CD4-positive, alpha-beta T cell treated with Interleukin-12 subunit alpha and Interleukin-12 subunit beta, for 1 hour (primary cell): Measurements from ENCODE around the gene MPRIP.

Experiments
- DNase-seq: peaks from one replicate; pipeline ENCODE4 v3.0.0-alpha.2; 2020

The MPRIP gene

DNA sequence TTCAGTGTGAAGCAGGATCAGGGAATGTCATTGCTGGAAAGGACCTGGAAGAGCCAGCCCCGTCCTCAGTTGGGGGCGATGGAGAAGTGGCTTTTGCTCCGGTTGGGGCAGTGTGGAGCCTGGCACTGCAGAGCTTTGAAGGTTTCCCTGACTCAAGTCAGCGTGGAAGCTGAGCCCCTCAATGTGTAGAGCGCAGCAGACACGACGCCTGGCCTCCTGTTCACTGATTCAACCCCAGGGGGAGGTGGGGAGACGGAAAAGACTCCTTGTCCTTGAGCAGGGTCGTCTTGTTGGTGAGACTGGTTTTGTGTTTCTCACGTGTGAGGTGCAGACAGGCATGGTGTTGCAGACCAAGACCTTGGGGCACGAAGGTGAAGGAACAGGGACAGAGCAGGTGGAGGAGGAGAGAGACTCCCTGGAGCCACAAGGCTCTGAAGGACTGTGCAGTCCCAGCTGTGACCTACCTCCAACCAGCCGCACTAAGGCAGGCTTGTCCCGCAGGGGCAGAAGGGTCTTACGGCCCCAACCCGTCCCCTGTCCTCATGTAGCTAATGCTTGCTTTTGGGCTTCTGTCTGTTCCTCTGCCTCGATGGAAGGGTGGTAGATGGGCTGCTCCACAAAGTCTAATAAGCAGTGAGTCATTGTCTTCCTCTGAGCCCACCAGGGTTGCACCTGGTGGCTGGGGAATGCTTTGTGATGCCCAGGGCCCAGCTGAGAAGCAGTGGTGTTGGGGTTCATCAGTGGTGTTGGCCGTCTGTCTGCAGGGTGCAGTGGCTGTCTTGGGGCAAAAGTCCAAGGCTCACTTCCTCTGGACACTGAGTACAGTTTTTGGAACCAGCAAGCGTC, 47.8 kb downstream of the MPRIP start:
- DNase-seq, result no peak

- no peak for DNase-seq
These were observed 48.4 kb downstream of the MPRIP start for GRCh38 chr17:17090642-17091103.

DNA sequence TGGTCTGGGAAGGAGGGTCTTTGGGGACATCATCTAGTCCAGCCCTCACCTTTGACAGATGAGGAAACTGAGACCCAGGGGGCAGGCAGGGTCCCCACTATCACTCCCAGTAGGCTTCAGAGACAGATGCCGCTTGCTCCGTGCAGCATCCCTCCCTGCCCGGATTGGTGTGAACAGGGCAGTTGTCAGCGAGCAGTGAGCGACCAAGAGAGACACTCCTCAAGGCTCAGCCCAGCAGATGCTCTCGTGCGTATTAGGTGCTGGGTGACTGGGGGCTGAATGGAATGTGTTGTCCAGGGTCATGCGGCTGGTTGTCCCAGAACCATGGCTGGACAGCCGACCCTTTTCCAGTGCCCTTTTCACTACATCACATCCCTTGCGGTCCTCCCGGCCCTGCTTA, 49.0 kb downstream of the MPRIP start:
- DNase-seq, result no peak

DNA sequence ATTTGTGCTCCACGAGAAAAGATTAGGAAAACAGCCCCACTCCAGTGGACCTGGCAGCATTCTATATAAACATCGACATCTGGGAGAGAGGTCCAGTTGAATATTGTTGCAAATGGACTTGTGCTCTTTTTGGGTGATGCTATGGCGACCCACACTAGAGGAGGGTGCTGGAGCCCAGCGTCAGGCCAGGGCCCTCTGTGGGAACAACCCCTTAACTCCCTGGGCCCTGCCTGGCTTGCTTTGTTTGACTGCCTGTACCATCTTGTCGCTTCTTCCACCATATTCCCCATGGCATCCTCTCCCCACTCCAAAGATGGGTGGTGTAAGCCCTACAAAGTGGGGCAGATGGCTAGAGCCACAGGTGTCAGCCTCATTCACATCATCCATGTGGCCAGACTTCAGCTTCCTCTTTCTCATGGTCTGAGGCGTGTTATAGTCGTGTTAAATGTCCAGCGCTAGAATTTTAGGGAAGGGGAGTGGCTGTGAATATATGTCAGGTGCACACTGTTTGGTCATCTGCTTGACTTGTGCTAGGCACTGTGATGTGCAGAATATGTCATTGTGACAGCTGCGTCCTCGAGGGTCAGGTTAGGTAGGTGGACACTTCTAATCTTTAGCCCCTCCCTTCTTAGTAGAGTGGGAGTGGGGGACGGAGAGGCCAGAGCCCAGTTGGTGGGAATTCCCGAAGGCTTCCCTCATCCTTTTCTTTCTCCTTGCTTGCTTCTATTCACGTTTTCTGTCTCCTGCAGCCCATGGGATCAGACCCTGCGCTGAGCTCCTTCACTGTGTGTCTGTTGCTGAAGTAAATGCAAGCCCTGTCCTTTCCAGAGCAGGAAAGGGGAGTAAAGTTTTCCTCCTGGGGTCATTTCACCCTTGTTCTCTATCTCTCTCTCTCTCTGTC, 49.8 kb downstream of the MPRIP start:
- DNase-seq, result no peak

DNA sequence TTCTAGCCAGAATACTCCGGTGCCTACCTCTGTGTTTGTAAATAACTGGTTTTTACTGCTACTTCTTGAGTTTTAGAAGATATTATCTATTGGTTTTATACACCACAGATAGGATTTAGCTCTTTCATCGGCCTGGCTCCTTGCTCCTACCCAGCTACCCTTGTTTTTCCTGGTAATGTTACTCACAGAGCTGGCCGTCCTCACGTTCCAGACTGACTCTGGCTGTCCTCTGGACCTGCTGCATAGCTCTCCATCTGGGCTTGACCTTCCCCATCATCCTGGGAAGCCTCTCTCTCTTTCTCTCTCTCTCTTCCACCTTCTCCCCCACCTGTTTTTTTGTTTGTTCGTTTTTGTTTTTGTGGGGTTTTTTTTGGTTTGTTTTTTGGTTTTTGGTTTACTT, 51.5 kb downstream of the MPRIP start:
- DNase-seq, result no peak

- no peak for DNase-seq
These were observed 54.4 kb downstream of the MPRIP start for GRCh38 chr17:17096438-17097178.

DNA sequence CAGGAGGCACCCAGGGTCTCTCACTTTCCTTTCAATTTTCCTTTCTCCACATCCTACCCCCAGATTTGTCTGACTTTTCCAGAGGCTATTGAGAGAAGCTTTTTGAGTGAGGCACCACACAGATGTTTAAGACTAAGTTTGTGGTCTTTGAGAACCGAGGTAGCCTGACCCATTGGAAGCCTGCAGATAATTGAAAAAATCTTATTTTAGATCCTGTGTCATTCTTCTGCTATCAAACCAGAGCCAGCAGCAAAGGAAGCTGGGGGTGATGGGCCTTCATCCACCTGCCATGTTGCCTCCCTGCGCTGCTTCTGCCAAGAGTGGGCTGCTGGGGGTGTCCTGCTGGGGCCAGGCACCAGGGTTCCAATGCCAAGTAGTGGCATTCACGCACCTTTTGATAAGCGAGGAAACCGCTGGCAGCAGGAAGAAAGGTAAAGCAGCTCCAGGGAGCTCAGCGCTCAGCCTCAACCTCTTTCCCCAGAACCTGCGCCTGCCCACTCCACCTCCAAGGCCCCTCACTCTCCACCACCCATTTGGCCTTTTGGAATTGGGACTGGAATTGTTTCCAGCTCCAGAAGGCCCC, 55.6 kb downstream of the MPRIP start:
- DNase-seq, result no peak

DNA sequence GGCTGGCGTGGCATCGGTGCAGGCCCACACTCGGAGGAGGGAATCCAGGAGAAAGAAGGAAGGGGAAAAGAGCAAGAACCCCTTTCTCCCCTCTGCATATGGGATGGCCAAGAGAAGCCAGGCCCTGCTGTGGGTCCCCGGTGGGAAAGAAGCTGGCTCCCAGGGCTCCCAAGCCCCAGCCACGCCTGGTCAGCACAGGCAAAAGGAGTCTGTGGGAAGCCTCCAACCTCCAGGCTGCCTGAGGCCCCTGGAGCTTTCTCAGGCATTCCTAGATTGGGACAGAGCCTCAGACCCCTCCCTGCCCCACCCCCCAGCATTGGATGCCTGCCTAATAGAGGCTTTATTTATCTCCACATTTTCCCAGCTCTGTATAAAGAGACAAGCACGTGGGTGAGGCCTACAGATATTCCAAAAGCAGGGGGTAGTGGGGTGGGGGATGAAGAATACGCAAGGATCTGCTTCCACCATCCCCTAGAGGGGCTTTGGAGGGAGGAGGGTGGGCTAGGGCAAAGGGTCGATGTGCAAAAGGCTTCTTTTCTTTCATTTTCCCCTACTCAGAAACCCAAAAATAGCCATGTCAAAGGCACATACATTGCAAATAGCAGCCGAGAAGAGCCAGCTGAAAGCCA, 56.4 kb downstream of the MPRIP start:
- DNase-seq, result no peak

- no peak for DNase-seq
These were observed 59.9 kb downstream of the MPRIP start for GRCh38 chr17:17102176-17102575.

- DNase-seq, result no peak
These were observed 60.9 kb downstream of the MPRIP start for GRCh38 chr17:17103160-17103559.

DNA sequence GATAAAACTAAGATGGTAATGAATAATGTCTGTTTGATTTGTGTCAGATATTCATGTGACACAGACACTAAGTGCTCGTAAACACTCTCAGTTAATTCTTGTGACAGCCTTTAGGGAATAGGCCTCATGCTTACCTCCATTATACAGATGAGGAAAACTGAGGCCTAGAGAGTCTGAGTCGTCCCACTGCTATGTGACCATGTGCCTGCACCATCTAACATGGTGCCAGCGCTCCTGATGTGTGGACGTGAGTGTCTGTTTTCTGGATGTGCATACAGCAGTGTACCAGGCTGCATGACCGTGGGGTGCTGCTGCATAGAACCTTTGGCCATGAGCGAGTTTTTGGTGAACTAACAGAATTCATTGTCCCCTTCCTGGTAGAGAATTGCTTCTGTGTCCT, 61.8 kb downstream of the MPRIP start:
- DNase-seq, result no peak

- no peak for DNase-seq
These were observed 62.2 kb downstream of the MPRIP start for GRCh38 chr17:17104494-17104893.

DNA sequence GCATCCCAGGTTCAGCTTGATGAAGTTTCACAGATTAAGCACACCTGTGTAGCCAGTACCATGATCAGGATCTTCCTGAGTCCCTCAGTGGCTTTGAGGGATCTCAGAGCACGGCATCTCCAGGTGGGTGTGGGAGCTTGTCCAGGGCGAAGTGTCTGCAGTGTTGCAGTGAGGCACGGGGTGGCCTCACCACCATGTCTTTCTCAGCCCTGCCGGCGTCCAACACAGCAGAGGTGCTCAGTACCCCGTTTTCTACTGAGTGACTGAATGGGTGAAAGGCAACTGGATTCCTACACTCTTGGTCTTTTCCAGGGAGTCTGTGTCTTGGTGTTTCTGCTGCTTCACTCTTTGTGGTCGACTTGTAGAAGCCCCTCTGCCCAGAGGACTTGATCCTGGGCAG, 63.7 kb downstream of the MPRIP start:
- no peak for DNase-seq

DNA sequence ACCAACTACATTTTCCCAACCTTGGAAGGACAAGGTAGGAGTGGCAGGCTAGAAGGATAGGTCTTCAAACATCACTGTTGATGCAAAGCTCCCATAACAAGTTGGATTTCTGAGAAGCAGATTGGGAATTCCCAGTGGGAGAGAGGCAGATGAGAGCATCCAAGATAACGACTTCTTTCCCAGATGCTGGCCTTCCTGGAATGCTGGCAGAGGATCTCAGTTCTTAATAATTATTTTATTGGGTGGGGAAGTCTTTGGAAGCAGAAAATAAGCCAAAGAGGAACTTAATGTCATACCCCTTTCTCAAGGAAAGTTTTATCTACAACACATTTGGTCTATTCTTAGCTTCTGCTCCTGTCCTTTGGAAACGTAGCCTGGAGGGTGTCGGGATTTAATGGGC, 64.5 kb downstream of the MPRIP start:
- DNase-seq, result no peak

- no peak for DNase-seq
These were observed 65.0 kb downstream of the MPRIP start for GRCh38 chr17:17107281-17107680.

DNA sequence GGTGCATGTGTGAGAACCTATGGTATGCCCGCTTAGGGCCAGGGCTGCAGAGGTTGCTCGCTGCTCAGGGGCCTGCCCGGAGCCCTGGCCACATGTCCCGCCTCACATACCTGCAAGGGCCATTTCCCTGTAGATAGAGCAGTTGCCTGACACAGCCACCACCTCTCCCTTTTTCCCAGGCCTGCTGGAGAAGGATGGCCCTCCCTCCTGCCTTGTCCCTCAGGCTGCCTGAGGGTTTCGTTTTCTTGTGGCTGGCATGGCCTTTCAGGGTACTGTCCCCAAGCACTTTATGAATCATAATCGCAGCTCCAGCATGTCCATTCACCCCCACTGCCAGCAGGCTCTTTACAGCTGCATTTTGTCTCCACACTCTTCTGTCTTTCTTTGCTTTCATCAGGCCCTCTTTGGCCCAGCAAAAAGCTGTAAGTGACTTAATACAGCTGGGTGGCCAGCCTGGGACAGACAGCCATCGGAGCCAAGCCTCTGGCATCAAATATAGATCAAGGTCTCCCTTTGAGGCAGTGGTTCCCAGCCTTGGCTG, 65.7 kb downstream of the MPRIP start:
- DNase-seq, result no peak

DNA sequence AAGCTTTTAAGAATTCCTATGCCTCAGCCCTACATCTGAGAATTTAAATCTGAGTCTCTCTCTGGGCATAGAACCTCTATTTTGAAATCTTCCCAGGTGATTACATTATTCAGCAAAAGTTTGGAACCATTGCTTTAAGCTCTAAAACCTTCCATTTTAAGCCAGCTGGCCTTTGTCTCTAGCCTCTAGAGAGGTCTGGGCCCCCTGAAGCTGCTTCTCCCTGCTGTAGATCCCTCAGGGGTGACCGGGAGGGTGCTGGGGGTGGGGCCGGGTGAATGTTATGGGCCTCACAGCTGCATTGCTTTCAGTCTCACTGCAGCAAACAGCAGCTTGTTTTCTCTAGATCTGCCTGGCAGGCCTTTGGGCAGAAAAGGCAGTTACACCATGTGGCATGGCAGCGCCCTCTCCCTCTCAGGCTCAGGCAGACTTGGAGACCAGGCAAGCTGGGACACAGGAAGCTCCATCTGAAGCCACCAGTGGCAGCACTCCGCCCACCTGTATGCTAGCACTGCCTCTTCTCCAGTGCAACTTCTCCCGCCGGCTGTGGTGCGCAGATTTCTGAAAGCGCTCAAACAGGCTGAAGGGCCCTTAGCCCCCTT, 66.3 kb downstream of the MPRIP start:
- DNase-seq, result no peak

DNA sequence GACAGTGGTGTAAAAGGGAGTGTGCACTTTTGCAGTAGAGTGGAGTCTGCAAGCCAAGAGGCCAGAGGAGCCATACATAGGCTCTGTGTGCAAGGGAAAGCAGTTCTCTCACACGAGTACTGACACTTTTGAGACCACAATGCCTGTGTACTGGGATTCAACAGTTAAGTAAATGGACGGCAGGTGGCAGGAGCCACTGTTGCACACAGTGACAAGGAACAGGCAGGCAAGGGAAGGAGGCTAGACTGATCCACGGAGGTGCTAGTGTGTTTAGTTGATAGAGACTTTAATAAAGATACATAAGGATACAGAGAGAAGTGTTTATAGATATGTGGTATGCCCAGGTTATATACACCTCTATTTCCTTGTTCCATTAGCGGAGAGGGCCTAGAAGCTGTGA, 67.0 kb downstream of the MPRIP start:
- DNase-seq, result peak; percentile 33

DNA sequence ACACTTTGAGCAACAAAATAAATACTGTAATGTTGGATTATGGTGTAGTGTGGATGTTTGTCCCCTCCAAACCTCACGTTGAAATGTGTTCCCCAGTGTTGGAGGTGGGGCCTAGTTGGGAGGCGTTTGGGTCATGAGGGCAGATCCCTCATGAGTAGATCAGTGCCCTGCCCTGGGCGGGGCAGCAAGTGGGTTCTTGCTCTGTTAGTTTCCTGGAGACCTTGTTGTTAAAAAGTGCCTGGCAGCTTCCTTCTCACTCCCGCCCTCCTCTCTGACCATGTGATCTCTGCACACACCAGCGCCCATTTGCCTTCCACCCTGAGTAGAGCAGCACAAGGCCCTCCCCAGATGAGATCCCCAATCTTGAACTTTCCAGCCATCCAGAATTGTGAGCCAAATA, 67.7 kb downstream of the MPRIP start:
- DNase-seq, result peak; percentile 64

- no peak for DNase-seq
These were observed 68.3 kb downstream of the MPRIP start for GRCh38 chr17:17110520-17110919.
